Measurements from ENCODE around the gene TIGD4.

TIGD4 gene

GRCh38 chr4:152779513-152780266 is at the start of gene TIGD4, which contains the start of gene ARFIP1:
TIGD4 (minus strand) TSS chr4:152779730; CDS start chr4:152771004, 8,726 bp downstream.
ARFIP1 (plus strand) TSS chr4:152779954; CDS start chr4:152829634, 49,680 bp downstream.
- peak; percentile 91 to 99 (median 97) for DNase-seq

GRCh38 chr4:152828122-152828521 is 48.6 kb upstream of the TIGD4 start:
- DNase-seq, result no peak

- no peak for DNase-seq
Measured at GRCh38 chr4:152825336-152825735, 45.8 kb upstream of the TIGD4 start.

DNA sequence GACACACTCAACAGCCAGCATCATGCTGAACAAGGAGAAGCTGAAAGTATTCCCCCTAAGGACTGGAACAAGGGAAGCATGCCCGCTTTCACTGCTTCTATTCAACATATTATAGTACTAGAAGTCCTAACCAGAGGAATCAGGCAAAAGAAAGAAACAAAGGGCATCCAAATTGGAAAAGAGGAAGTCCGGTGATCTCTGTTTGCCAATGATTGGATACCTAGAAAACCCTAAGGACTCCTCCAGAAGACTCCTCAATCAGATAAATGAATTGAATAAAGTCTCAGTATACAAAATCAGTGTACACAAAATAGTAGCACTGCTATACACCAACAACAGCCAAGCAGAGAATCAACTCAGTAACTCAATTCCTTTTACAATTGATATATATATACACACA is 45.0 kb upstream of the TIGD4 start:
- DNase-seq, result no peak

- DNase-seq, result no peak
Measured at GRCh38 chr4:152822323-152822722, 42.8 kb upstream of the TIGD4 start.

GRCh38 chr4:152820073-152820472 is 40.5 kb upstream of the TIGD4 start:
- no peak for DNase-seq

DNA sequence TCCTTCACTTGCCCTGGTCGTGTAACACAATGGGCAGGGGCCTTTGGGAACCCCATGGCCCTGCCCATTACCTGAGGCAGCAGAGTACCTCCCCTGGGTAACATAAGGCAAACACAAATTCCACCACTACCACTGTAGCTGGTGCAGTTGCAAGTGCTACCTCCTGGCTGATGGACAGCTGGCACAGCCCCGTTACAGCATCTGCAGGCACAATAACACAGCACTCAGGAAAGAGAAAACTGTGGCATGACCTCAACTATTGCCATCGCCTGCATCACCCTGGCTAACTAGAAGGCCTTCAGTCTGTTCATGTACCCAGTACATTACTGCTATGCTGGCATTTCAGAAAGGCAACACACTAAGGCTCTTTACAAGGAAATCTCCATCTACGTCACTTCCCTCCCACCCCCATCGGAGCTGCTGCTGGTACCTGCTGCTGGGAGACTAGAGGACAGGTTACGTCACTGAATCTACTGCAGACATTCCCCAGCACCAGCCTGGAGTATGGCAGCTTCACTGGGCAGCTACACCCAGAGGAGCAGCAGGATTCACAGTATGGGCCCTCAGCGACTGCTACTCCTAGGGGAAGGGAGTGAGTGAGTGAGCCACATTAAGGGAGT is 39.6 kb upstream of the TIGD4 start:
- DNase-seq, result no peak

GRCh38 chr4:152817331-152817730 is 37.8 kb upstream of the TIGD4 start:
- DNase-seq, result no peak

GRCh38 chr4:152815078-152815477 is 35.5 kb upstream of the TIGD4 start:
- DNase-seq, result no peak

GRCh38 chr4:152810715-152811287 is 31.3 kb upstream of the TIGD4 start:
- DNase-seq, result no peak

DNA sequence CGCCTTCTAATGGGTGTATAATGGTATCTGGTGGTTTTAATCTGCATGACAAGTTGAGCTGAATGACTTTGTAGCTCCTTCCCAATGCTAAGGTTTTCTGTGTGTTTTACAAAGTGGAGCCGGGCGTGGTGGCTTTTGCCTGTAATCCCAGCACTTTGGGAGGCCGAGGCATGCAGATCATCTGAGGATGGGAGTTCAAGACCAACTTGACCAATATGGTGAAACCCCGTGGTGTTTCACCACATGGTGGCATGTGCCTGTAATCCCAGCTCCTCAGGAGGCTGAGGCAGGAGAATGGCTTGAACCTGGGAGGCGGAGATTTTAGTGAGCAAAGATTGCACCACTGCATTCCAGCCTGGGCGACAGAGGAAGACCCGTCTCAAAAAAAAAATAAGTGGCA is 29.1 kb upstream of the TIGD4 start:
- DNase-seq, result no peak

GRCh38 chr4:152807294-152807829 is 27.8 kb upstream of the TIGD4 start:
- no peak for DNase-seq

GRCh38 chr4:152806501-152807125 is 27.1 kb upstream of the TIGD4 start:
- no peak for DNase-seq

- DNase-seq, result no peak
Measured at GRCh38 chr4:152805818-152806217, 26.3 kb upstream of the TIGD4 start.

GRCh38 chr4:152805071-152805650 is 25.6 kb upstream of the TIGD4 start:
- DNase-seq, result no peak

- no peak for DNase-seq
Measured at GRCh38 chr4:152803541-152803940, 24.0 kb upstream of the TIGD4 start.

DNA sequence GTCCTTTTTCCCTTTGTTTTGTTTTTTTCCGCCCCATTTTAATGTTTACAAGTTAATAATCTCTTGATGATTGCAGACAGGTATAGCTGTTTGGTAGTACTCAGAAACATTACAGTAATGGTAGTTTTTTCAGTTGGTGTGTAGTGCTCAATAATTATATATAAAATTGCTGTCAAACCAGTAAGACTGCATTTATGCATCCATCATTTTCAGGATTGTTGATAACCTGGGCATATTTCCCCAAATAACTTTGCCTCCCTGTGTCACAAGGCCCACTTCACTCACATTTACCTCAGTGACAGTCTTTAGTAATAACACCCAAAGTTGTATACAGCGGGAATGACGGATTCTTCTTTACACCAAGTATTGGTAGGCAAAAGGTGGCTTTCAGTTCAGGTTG is 16.4 kb upstream of the TIGD4 start:
- no peak for DNase-seq

DNA sequence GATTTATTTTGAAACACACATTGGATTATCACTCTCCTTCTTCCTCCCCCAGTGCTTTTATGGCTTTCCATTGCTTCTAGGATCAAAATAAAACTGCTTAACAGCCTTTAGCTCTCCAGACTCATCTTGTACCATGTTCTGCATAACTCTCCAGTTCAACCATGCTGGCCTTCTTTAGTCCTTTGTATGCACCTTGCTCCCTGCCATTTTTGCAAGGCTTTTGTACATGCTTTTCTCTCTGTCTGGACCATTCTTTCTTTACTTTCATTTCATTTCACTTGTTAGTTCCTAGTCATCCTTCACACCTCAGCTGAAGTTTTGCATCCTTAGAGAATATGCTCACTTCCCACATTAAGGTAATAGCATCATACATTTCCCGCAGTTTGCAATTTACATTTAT is 7.1 kb upstream of the TIGD4 start:
- no peak for DNase-seq

DNA sequence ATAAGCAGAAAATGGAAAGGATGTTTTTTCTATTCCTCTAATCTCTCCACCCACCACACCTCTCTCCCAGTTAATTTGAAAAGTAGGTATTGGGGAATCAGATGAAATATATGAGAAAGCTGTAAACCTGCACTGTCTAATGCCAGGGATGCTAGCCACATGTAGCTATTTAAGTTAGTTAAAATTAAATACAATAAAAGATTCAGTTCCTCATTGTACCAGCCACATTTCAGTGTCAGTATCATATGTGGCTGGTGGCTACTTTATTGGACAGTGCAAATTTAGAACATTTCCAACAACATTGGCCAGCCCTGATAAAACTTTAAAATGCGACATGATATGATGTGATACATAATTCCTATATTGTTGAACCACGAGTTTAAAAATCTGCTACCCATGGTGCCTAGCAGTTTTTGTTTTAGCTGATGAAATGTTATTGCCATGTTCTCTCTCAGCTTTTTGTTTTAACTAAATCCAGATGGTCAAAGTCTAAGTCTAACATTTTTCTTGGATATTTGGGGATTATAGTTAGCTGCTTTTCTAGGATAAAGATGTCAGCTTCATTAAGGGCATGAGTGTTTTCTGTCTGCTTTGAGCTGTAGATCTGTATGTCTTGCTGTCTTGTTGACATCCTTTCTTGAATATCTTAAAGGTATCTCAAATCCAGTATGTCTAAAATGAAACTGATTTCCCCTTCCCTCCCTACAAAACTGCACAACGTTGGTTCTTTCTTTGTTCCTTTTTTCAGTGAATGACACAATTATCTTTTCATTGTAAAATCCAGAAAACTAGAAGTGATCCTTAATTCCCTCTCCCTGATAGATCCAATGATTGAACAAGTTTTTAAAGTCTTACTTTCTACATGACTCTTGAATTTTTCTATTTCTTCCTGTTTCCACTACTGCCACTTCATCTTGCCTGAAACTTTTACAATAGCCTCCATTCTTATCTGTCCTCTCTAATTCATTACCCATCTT is 6.4 kb upstream of the TIGD4 start:
- no peak for DNase-seq

DNA sequence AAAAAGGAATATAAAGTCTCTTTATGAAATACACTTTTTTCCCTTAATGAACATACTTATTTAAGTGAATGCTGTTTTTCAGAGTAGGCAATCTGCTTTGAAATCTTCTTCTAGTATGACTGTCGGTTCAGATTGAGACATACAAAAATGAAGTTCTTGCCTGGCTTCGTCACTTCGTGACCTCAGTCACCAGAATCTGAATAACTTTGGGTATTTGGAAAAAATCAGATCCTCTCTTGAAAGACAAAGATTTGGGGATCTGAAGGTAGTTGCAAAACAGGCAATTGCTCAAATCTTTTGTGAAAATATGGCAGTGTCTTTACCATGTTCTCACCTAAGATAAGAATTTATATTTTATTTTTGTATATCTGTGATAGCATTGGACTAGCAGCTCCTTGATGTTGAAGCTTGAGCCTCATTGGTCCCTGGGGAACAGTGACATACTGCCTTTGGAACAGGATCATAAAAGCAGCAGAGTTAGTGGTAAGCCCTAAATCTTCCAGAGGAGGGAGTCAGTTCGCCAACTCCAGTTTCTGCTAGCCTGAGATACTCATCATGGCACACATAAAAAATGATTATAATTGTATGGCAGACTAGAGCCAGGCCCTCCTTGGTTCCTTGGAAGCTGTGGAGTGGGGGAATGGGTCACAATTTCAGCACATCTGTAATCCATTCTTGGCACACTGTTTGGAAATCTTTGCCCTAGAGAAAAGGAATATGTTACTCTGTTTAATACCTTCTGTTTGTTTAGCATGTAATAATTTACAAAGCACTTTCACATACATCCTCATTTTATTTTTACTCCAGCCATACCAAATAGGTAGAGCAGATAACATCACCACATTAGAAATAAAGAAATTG is 5.2 kb upstream of the TIGD4 start:
- DNase-seq, result peak; percentile 5 to 50 (median 22)

All from NCI-H1417 (cell line).